Neuronal stem cell (in vitro differentiated cells): ENCODE data around the gene DNAH1.

Experiments
- DNase-seq: peaks from one replicate; pipeline ENCODE4 v3.0.0-alpha.2; 2013; ENCODE audit warnings: low spot score
- H2AFZ ChIP-seq: one replicate; pipeline ENCODE4 v1.6.1; 2013; ENCODE audit warnings: mild to moderate bottlenecking, low read length, inconsistent platforms
- H2AK5ac ChIP-seq: 2 replicates; pipeline ENCODE4 v1.6.1; 2013; ENCODE audit warnings: low read depth, mild to moderate bottlenecking, inconsistent platforms, low read length, moderate library complexity, mixed read lengths
- H2BK120ac ChIP-seq: 2 replicates; pipeline ENCODE4 v1.6.1; 2013; ENCODE audit warnings: low read depth, mild to moderate bottlenecking, inconsistent platforms, low read length, moderate library complexity, mixed read lengths
- H2BK12ac ChIP-seq: one replicate; pipeline ENCODE4 v1.6.1; 2013; ENCODE audit warnings: low read length, inconsistent platforms
- H2BK15ac ChIP-seq: 2 replicates; pipeline ENCODE4 v1.6.1; 2013; ENCODE audit warnings: mild to moderate bottlenecking, low read length, inconsistent platforms, mixed read lengths
- H2BK5ac ChIP-seq: one replicate; pipeline ENCODE4 v1.6.1; 2013; ENCODE audit warnings: inconsistent platforms, mild to moderate bottlenecking, low read length, moderate library complexity
- H3K14ac ChIP-seq: one replicate; pipeline ENCODE4 v1.6.1; 2013; ENCODE audit warnings: low read length, inconsistent platforms
- H3K18ac ChIP-seq: 2 replicates; pipeline ENCODE4 v1.6.1; 2013; ENCODE audit warnings: low read length, inconsistent platforms
- H3K23ac ChIP-seq: 2 replicates; pipeline ENCODE4 v1.6.1; 2013; ENCODE audit warnings: low read depth, mild to moderate bottlenecking, mixed read lengths, low read length, inconsistent platforms; ENCODE audit not compliant: poor library complexity
- H3K27ac ChIP-seq: replicated peaks from 3 replicates; pipeline ENCODE4 v1.5.1; 2013; ENCODE audit warnings: low read length, inconsistent platforms
- H3K27me3 ChIP-seq, 3 experiments: 2 replicates each; pipeline ENCODE4 v1.6.1; 2013; ENCODE audit warnings: low read length in 3 of 3, mild to moderate bottlenecking in 2 of 3, inconsistent platforms in 1 of 3, low read depth in 1 of 3, mixed read lengths in 1 of 3, moderate library complexity in 1 of 3; ENCODE audit not compliant: control insufficient read depth in 3 of 3, insufficient read depth in 3 of 3
- H3K36me3 ChIP-seq, 2 donors: replicated peaks in 1 of 2; 2 replicates each; pipeline ENCODE4 v1.6.1; 2013; ENCODE audit warnings: low read length in 2 of 2; ENCODE audit not compliant: control insufficient read depth in 2 of 2, insufficient read depth in 2 of 2
- H3K4ac ChIP-seq: 2 replicates; pipeline ENCODE4 v1.6.1; 2013; ENCODE audit warnings: inconsistent platforms, mild to moderate bottlenecking, low read length, moderate library complexity
- H3K4me1 ChIP-seq, 2 donors: 1 replicate in 1 of 2; 2 replicates in 1 of 2; pipeline ENCODE4 v1.6.1; 2013; ENCODE audit warnings: low read length in 2 of 2, low read depth in 1 of 2; ENCODE audit not compliant: control insufficient read depth in 2 of 2, insufficient read depth in 1 of 2
- H3K4me2 ChIP-seq: one replicate; pipeline ENCODE4 v1.6.1; 2013; ENCODE audit warnings: mild to moderate bottlenecking, low read length, inconsistent platforms; ENCODE audit not compliant: insufficient read depth, poor library complexity, severe bottlenecking
- H3K4me3 ChIP-seq, 2 donors: 2 replicates each; pipeline ENCODE4 v1.5.1; 2013; ENCODE audit warnings: low read length in 2 of 2, mild to moderate bottlenecking in 2 of 2, inconsistent platforms in 1 of 2, moderate library complexity in 1 of 2
- H3K79me1 ChIP-seq: one replicate; pipeline ENCODE4 v1.6.1; 2013; ENCODE audit warnings: low read depth, mild to moderate bottlenecking, inconsistent platforms, low read length, moderate library complexity
- H3K9ac ChIP-seq: one replicate; pipeline ENCODE4 v1.6.1; 2013; ENCODE audit warnings: mild to moderate bottlenecking, low read depth, low read length, inconsistent platforms; ENCODE audit not compliant: poor library complexity
- H3K9me3 ChIP-seq, 2 donors: replicated peaks in 1 of 2; 2 replicates each; pipeline versions ENCODE3 to v1.6.1; 2013; ENCODE audit warnings: low read length in 2 of 2, mild to moderate bottlenecking in 2 of 2, inconsistent platforms in 1 of 2, low read depth in 1 of 2, mixed read lengths in 1 of 2, moderate library complexity in 1 of 2; ENCODE audit not compliant: control insufficient read depth in 2 of 2, insufficient read depth in 1 of 2
- H4K8ac ChIP-seq: one replicate; pipeline ENCODE4 v1.6.1; 2013; ENCODE audit warnings: low read depth, mild to moderate bottlenecking, inconsistent platforms, low read length, moderate library complexity
- H4K91ac ChIP-seq: one replicate; pipeline ENCODE4 v1.6.1; 2013; ENCODE audit warnings: low read length, low read depth, mild to moderate bottlenecking, inconsistent platforms; ENCODE audit not compliant: poor library complexity
- WGBS, 2 donors: extraction: QIAGEN DNeasy Blood & Tissue Kit; methylation state at CpG; one replicate each; pipeline ENCODE4 v1.1.7; 2013; ENCODE audit warnings: missing lambda C conversion rate in 2 of 2, mixed read lengths in 1 of 2; ENCODE audit not compliant: insufficient read length in 2 of 2, insufficient replicate concordance in 1 of 2; ENCODE audit errors: extremely low coverage in 2 of 2; 5-methylcytosine and 5-hydroxymethylcytosine counted together

Gene DNAH1

GRCh38 chr3:52308308-52308707 is 7.8 kb upstream of the DNAH1 start:
- DNase-seq = no peak
- Histone ChIP-seq H3K4me3 (no peak overlapping the region), H2BK15ac (peak overlapping the region; percentile 76), H2AFZ (no peak overlapping the region), H3K4me2 (no peak overlapping the region), H3K4ac (no peak overlapping the region), H3K18ac (peak overlapping the region; percentile 69), H3K27ac (no peak overlapping the region), H3K23ac (no peak overlapping the region), H3K14ac (peak overlapping the region; percentile 26), H3K36me3 (no peaks in the 10 kb centered on the region), H2BK5ac (no peak overlapping the region), H4K8ac (no peak overlapping the region), H3K27me3 (no peaks in the 10 kb centered on the region), H3K4me1 (peaks cover 32 to 39% of the 10 kb centered on the region in 2 donors), H3K9ac (no peak overlapping the region), H2AK5ac (peak overlapping the region; percentile 71), H4K91ac (no peak overlapping the region), H3K79me1 (no peaks in the 10 kb centered on the region), H2BK120ac (no peak overlapping the region), H3K9me3 (no peaks in the 10 kb centered on the region), H2BK12ac (peak overlapping the region; percentile 78)
- no CpG with 5 or more reads among the region's 1 CpG for WGBS, 2 donors

DNA sequence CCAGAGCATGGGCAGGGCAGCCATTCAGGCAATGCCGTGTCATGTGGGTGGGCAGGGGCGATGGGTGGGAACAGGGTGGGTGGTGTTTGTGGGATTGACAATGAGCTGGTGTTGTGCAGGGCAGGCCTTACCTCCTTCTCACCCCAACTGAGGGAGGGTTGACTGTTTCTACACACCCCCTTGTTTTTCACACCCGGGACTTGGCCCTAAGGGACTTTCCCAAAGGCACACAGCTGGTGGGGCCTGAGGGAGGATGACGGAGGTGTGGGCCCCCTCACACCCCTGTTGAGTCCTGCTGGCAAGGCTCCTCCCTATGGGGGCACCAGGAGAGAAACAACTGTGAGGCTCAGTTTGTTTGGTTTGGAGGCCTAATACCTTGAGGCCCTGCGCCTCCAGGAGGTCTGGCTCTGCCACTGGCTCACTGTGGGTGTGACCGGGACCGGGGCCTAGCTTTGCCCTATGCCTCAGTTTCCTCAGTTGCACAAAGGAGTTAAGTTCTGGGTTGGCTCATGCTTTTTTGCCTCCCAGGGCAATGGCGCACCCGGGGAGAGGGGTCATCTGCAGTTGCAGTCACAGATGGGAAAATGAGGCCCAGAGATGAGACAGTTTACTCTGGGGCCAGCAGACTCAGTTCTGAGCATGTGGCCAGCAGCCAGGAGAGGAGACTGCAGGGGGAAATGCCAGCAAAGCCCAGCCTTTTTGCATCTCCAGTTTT is 5.1 kb upstream of the DNAH1 start:
- Histone ChIP-seq H3K4me3 (no peak overlapping the region), H3K36me3 (no peaks in the 10 kb centered on the region), H3K9me3 (no peaks in the 10 kb centered on the region), H3K4me2 (peak overlapping the region; percentile 36), H3K9ac (no peak overlapping the region), H4K8ac (no peak overlapping the region), H2AFZ (peak overlapping the region; percentile 16), H2BK15ac (peak overlapping the region; percentile 96), H3K4ac (peak overlapping the region; percentile 19), H3K27me3 (no peaks in the 10 kb centered on the region), H3K18ac (peak overlapping the region; percentile 97), H3K27ac (peak overlapping the region; percentile 98), H2BK5ac (peak overlapping the region; percentile 91), H2BK12ac (peak overlapping the region; percentile 64), H2BK120ac (peak overlapping the region; percentile 42), H3K79me1 (no peaks in the 10 kb centered on the region), H3K23ac (no peak overlapping the region), H3K4me1 (peaks cover 47 to 64% of the 10 kb centered on the region in 2 donors), H2AK5ac (peak overlapping the region; percentile 88), H4K91ac (peak overlapping the region; percentile 93), H3K14ac (peak overlapping the region; percentile 21)
- DNase-seq = no peak
- no CpG with 5 or more reads among the region's 9 CpGs for WGBS, 2 donors

DNA sequence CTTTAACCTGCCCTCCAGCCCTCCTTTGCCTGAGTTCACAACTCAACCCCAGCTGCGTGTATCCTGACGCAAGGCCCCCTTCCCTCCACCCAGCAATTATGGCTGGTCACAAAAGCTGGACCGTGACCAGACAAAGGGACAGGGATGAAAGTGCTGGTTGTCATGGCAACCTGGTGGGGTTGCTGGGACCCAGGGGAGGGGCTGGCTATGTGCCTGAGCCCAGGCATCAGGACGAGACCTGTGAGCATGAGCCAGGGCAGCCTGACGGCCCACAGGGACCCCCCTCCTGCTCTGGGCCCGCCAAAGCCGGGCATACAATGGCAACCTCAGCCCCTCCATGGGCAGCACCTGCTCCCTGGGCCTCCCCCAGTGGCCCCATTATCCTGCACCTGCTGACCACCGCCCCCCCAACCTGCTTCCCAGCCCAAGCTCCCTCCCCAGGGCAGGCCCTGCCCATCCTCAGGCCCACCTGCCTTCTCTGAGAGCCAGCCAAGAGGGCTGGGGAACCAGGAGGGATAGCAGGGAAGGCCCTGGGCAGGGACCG is 4.5 kb upstream of the DNAH1 start:
- Histone ChIP-seq H3K79me1 (no peaks in the 10 kb centered on the region), H3K9ac (peak overlapping the region; percentile 0), H3K4me1 (peaks cover 47 to 67% of the 10 kb centered on the region in 2 donors), H3K4me3 (no peak overlapping the region), H4K91ac (peak overlapping the region; percentile 12), H2AFZ (peak overlapping the region; percentile 16), H2BK5ac (peak overlapping the region; percentile 46), H3K14ac (no peak overlapping the region), H2BK15ac (peak overlapping the region; percentile 45), H3K36me3 (no peaks in the 10 kb centered on the region), H3K4ac (no peak overlapping the region), H2BK12ac (peak overlapping the region; percentile 48), H3K23ac (no peak overlapping the region), H3K9me3 (no peaks in the 10 kb centered on the region), H3K18ac (peak overlapping the region; percentile 86), H4K8ac (no peak overlapping the region), H2AK5ac (peak overlapping the region; percentile 66), H3K4me2 (peak overlapping the region; percentile 36), H3K27ac (peak overlapping the region; percentile 98), H2BK120ac (peak overlapping the region; percentile 35), H3K27me3 (no peaks in the 10 kb centered on the region)
- WGBS, 2 donors = no CpG with 5 or more reads among the region's 9 CpGs
- DNase-seq = peak; percentile 97

- Histone ChIP-seq H2AFZ (peak overlapping the region; percentile 3), H3K79me1 (no peaks in the 10 kb centered on the region), H3K4me1 (peaks cover 45 to 52% of the 10 kb centered on the region in 2 donors), H2BK15ac (peak overlapping the region; percentile 82), H4K8ac (no peak overlapping the region), H3K27me3 (no peaks in the 10 kb centered on the region), H2AK5ac (peak overlapping the region; percentile 90), H3K18ac (peak overlapping the region; percentile 73), H2BK12ac (no peak overlapping the region), H3K14ac (no peak overlapping the region), H2BK5ac (peak overlapping the region; percentile 76), H3K23ac (no peak overlapping the region), H3K36me3 (no peaks in the 10 kb centered on the region), H2BK120ac (peak overlapping the region; percentile 77), H3K4ac (peak overlapping the region; percentile 67), H3K4me3 (no peak overlapping the region), H3K27ac (peak overlapping the region; percentile 41), H4K91ac (no peak overlapping the region), H3K9ac (no peak overlapping the region), H3K9me3 (no peaks in the 10 kb centered on the region), H3K4me2 (no peak overlapping the region)
- no peak for DNase-seq
- WGBS, 2 donors = no CpG with 5 or more reads among the region's 2 CpGs
Measured at GRCh38 chr3:52313188-52313773, 2.8 kb upstream of the DNAH1 start.
